RWPE2 (cell line): ENCODE measurements around the gene CDK17.

Experiments
- ATAC-seq: fragments of 200-7000 bp; cut with Tn5 transposase; 3 replicates; pipeline ENCODE4 v1.9.1; 2021; ENCODE audit warnings: low read depth
- DNase-seq: peaks from one replicate; pipeline ENCODE4 v3.0.0-alpha.2; 2020; ENCODE audit warnings: low spot score
- H3K27ac ChIP-seq: fragments of 450-650 bp; 2 replicates; pipeline ENCODE4 v1.5.1; 2017; ENCODE audit warnings: mild to moderate bottlenecking; ENCODE audit not compliant: poor library complexity, severe bottlenecking
- H3K27me3 ChIP-seq: fragments of 250-450 bp; sonication (Bioruptor Pico); 2 replicates; pipeline ENCODE4 v1.5.1; 2021; ENCODE audit warnings: mild to moderate bottlenecking, moderate library complexity; ENCODE audit not compliant: insufficient read depth, poor library complexity, severe bottlenecking
- H3K36me3 ChIP-seq: fragments of 250-450 bp; sonication (Bioruptor Pico); 2 replicates; pipeline ENCODE4 v1.5.1; 2020; ENCODE audit warnings: low read depth, mild to moderate bottlenecking, moderate library complexity
- H3K4me1 ChIP-seq: fragments of 250-450 bp; sonication (Bioruptor Pico); 2 replicates; pipeline ENCODE4 v1.5.1; 2021; ENCODE audit warnings: mild to moderate bottlenecking, moderate library complexity; ENCODE audit not compliant: insufficient read depth, poor library complexity, severe bottlenecking
- H3K4me3 ChIP-seq: fragments of 250-450 bp; sonication (Bioruptor Pico); 2 replicates; pipeline ENCODE4 v1.5.1; 2021; ENCODE audit warnings: mild to moderate bottlenecking, moderate library complexity; ENCODE audit not compliant: severe bottlenecking
- H3K9me3 ChIP-seq: fragments of 250-450 bp; sonication (Bioruptor Pico); 2 replicates; pipeline ENCODE4 v1.5.1; 2021; ENCODE audit warnings: mild to moderate bottlenecking, moderate library complexity; ENCODE audit not compliant: severe bottlenecking
- CTCF ChIP-seq: fragments of 450-650 bp; IDR thresholded peaks from one replicate; pipeline ENCODE4 v1.5.1; 2017; ENCODE audit warnings: mild to moderate bottlenecking, moderate library complexity; ENCODE audit not compliant: poor library complexity, severe bottlenecking

Gene CDK17

GRCh38 chr12:96371138-96371789 lies 29.0 kb downstream of the CDK17 start:
- Histone ChIP-seq H3K4me1 (peaks cover 21% of the 10 kb centered on the region), H3K27ac (no peak overlapping the region)
- ATAC-seq: no peak

GRCh38 chr12:96368687-96369086 lies 31.6 kb downstream of the CDK17 start:
- Histone ChIP-seq H3K27me3 (no peaks in the 10 kb centered on the region), H3K36me3 (peaks cover 12% of the 10 kb centered on the region), H3K4me1 (peaks cover 40% of the 10 kb centered on the region), H3K27ac (no peak overlapping the region), H3K4me3 (no peak overlapping the region), H3K9me3 (no peaks in the 10 kb centered on the region)
- no peak for ATAC-seq
- no peak for TF ChIP-seq CTCF
- DNase-seq: no peak

More at GRCh38 chr12:96371138-96371789, 29.0 kb downstream of the CDK17 start:
- Histone ChIP-seq H3K9me3 (no peaks in the 10 kb centered on the region), H3K27me3 (no peaks in the 10 kb centered on the region), H3K4me3 (no peak overlapping the region), H3K36me3 (peaks cover 12% of the 10 kb centered on the region)
- no peak for TF ChIP-seq CTCF
- no peak for DNase-seq

- ATAC-seq (peak; percentile 25; the same call in 1 of the 3 replicates), DNase-seq (no peak)
- Histone ChIP-seq H3K9me3 (no peaks in the 10 kb centered on the region), H3K36me3 (peaks cover 12% of the 10 kb centered on the region), H3K4me3 (no peak overlapping the region), H3K4me1 (peaks cover 43% of the 10 kb centered on the region), H3K27ac (no peak overlapping the region), H3K27me3 (no peaks in the 10 kb centered on the region)
- TF ChIP-seq CTCF: no peak
Measured at GRCh38 chr12:96368233-96368632, 32.0 kb downstream of the CDK17 start.

DNA sequence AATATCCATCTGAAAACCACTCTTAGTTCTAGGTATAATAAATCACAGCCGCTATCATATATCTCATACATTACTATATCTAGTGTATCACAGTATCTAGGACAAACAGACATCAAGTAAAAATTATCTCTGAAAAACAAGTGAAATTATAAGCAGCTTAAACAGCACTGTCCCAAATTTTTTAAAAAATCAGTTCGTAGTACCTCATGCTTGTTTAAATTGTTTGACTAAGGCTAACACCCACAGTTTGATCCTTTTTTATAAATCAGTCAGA lies 33.9 kb downstream of the CDK17 start:
- no peak for DNase-seq
- ATAC-seq: no peak
- Histone ChIP-seq H3K27ac (no peak overlapping the region), H3K27me3 (no peaks in the 10 kb centered on the region), H3K4me1 (peaks cover 30% of the 10 kb centered on the region), H3K9me3 (no peaks in the 10 kb centered on the region), H3K36me3 (peaks cover 4% of the 10 kb centered on the region; the same call in 1 of the 2 replicates), H3K4me3 (no peak overlapping the region)
- TF ChIP-seq CTCF: no peak

- no peak for DNase-seq
- no peak for TF ChIP-seq CTCF
- no peaks in the 10 kb centered on the region for H3K27me3 ChIP-seq
- no peaks in the 10 kb centered on the region; the same call in 1 of the 2 replicates for H3K36me3 ChIP-seq
- no peaks in the 10 kb centered on the region for H3K9me3 ChIP-seq
- no peak; the same call in 2 of the 3 replicates for ATAC-seq
- peaks cover 32% of the 10 kb centered on the region for H3K4me1 ChIP-seq
- H3K27ac ChIP-seq: no peak overlapping the region
- H3K4me3 ChIP-seq: no peak overlapping the region
Measured at GRCh38 chr12:96365604-96366380, 34.4 kb downstream of the CDK17 start.
